H9 (cell line): ENCODE results near the gene LGMN. TPM values are rescaled to one million over a fixed set of nuclear protein-coding genes. Genes with fewer than 3 reads are reported as not detected.

ENCODE experiments used
- DNase-seq: peaks from one replicate; pipeline ENCODE4 v3.0.0-alpha.2; 2017
- H2AFZ ChIP-seq: one replicate; pipeline ENCODE4 v1.6.1; 2013; ENCODE audit warnings: mild to moderate bottlenecking, low read length, control low read depth, moderate library complexity
- H2AK5ac ChIP-seq: 2 replicates; pipeline ENCODE4 v1.6.1; 2013; ENCODE audit warnings: low read length, control low read depth, mixed read lengths; ENCODE audit not compliant: insufficient read length
- H2BK120ac ChIP-seq: one replicate; pipeline ENCODE4 v1.6.1; 2013; ENCODE audit warnings: low read depth, mild to moderate bottlenecking, low read length, control low read depth, inconsistent platforms; ENCODE audit not compliant: poor library complexity, severe bottlenecking
- H2BK12ac ChIP-seq: 2 replicates; pipeline ENCODE4 v1.6.1; 2013; ENCODE audit warnings: low read length, control low read depth, mixed read lengths, low read depth; ENCODE audit not compliant: insufficient read length
- H2BK15ac ChIP-seq: 2 replicates; pipeline ENCODE4 v1.6.1; 2013; ENCODE audit warnings: low read depth, low read length, control low read depth
- H2BK20ac ChIP-seq: one replicate; pipeline ENCODE4 v1.6.1; 2013; ENCODE audit warnings: low read depth, mild to moderate bottlenecking, low read length, control low read depth, inconsistent platforms; ENCODE audit not compliant: poor library complexity, severe bottlenecking
- H2BK5ac ChIP-seq: 2 replicates; pipeline ENCODE4 v1.6.1; 2013; ENCODE audit warnings: low read length, control low read depth, mixed read lengths; ENCODE audit not compliant: insufficient read length
- H3K14ac ChIP-seq: 2 replicates; pipeline ENCODE4 v1.6.1; 2013; ENCODE audit warnings: low read length, control low read depth; ENCODE audit not compliant: insufficient read depth
- H3K18ac ChIP-seq: 2 replicates; pipeline ENCODE4 v1.6.1; 2013; ENCODE audit warnings: low read depth, mild to moderate bottlenecking, mixed read lengths, low read length, control low read depth; ENCODE audit not compliant: insufficient read length
- H3K23ac ChIP-seq: 2 replicates; pipeline ENCODE4 v1.6.1; 2013; ENCODE audit warnings: low read length, control low read depth, mixed read lengths, low read depth; ENCODE audit not compliant: insufficient read length
- H3K23me2 ChIP-seq: 2 replicates; pipeline ENCODE4 v1.6.1; 2013; ENCODE audit warnings: low read depth, mild to moderate bottlenecking, mixed read lengths, low read length, control low read depth; ENCODE audit not compliant: insufficient read length, poor library complexity, severe bottlenecking
- H3K27ac ChIP-seq: 2 replicates; pipeline ENCODE4 v1.5.1; 2013; ENCODE audit warnings: low read length, control low read depth, mixed read lengths, low read depth; ENCODE audit not compliant: insufficient read length
- H3K27me3 ChIP-seq: 2 replicates; pipeline ENCODE4 v1.6.1; 2013; ENCODE audit warnings: low read length, control low read depth, inconsistent platforms; ENCODE audit not compliant: insufficient read depth
- H3K4ac ChIP-seq: 2 replicates; pipeline ENCODE4 v1.6.1; 2013; ENCODE audit warnings: low read depth, mild to moderate bottlenecking, control low read depth, inconsistent platforms, low read length, moderate library complexity
- H3K4me1 ChIP-seq: 2 replicates; pipeline ENCODE4 v1.6.1; 2013; ENCODE audit warnings: low read length, control low read depth, inconsistent platforms; ENCODE audit not compliant: insufficient read depth
- H3K4me2 ChIP-seq: 2 replicates; pipeline ENCODE4 v1.6.1; 2013; ENCODE audit warnings: low read length, control low read depth, mixed read lengths; ENCODE audit not compliant: insufficient read length, insufficient read depth
- H3K56ac ChIP-seq: 2 replicates; pipeline ENCODE4 v1.6.1; 2013; ENCODE audit warnings: low read depth, mild to moderate bottlenecking, mixed read lengths, low read length, control low read depth; ENCODE audit not compliant: insufficient read length
- H3K79me1 ChIP-seq: 2 replicates; pipeline ENCODE4 v1.6.1; 2013; ENCODE audit warnings: low read depth, mild to moderate bottlenecking, moderate library complexity, low read length, control low read depth, inconsistent platforms; ENCODE audit not compliant: insufficient read depth, poor library complexity, severe bottlenecking
- H3K79me2 ChIP-seq: 2 replicates; pipeline ENCODE4 v1.6.1; 2013; ENCODE audit warnings: low read length, control low read depth, inconsistent platforms; ENCODE audit not compliant: insufficient read depth
- H3K9ac ChIP-seq: 2 replicates; pipeline ENCODE4 v1.6.1; 2013; ENCODE audit warnings: low read length, control low read depth, mixed read lengths; ENCODE audit not compliant: insufficient read length; ENCODE audit errors: extremely low read depth
- H3K9me3 ChIP-seq: one replicate; pipeline ENCODE4 v1.6.1; 2013; ENCODE audit warnings: low read depth, low read length, inconsistent platforms; ENCODE audit not compliant: control insufficient read depth
- H3T11ph ChIP-seq: one replicate; pipeline ENCODE4 v1.6.1; 2013; ENCODE audit warnings: mild to moderate bottlenecking, low read length, control low read depth, inconsistent platforms
- H4K20me1 ChIP-seq: one replicate; pipeline ENCODE4 v1.6.1; 2013; ENCODE audit not compliant: control insufficient read depth, insufficient read length, insufficient read depth
- H4K5ac ChIP-seq: 2 replicates; pipeline ENCODE4 v1.6.1; 2013; ENCODE audit warnings: low read depth, mild to moderate bottlenecking, mixed read lengths, low read length, control low read depth; ENCODE audit not compliant: insufficient read length
- H4K8ac ChIP-seq: replicated peaks from 2 replicates; pipeline ENCODE4 v1.6.1; 2013; ENCODE audit warnings: low read length, control low read depth, mixed read lengths, low read depth; ENCODE audit not compliant: insufficient read length
- H4K91ac ChIP-seq: 2 replicates; pipeline ENCODE4 v1.6.1; 2013; ENCODE audit warnings: low read depth, mild to moderate bottlenecking, moderate library complexity, mixed read lengths, low read length, control low read depth; ENCODE audit not compliant: insufficient read length
- H3K27ac Mint-ChIP-seq, 3 experiments: 2 replicates in 2 of 3; 3 replicates in 1 of 3; pipeline ENCODE4 v1.8.0; 2020 to 2021; ENCODE audit warnings: mixed read lengths in 3 of 3, mild to moderate bottlenecking in 1 of 3, moderate library complexity in 1 of 3
- H3K27me3 Mint-ChIP-seq: 2 replicates; pipeline ENCODE4 v1.8.0; 2021; ENCODE audit warnings: low read depth, mild to moderate bottlenecking, moderate library complexity, mixed read lengths
- H3K36me3 Mint-ChIP-seq, 3 experiments: 2 replicates in 2 of 3; 3 replicates in 1 of 3; pipeline ENCODE4 v1.8.0; 2020 to 2021; ENCODE audit warnings: low read depth in 3 of 3, mixed read lengths in 3 of 3; ENCODE audit not compliant: insufficient read depth in 1 of 3
- H3K4me1 Mint-ChIP-seq, 2 experiments: 2 replicates each; pipeline ENCODE4 v1.8.0; 2020; ENCODE audit warnings: mixed read lengths in 2 of 2
- H3K4me3 Mint-ChIP-seq, 2 experiments: 2 replicates in 1 of 2; 3 replicates in 1 of 2; pipeline ENCODE4 v1.8.0; 2020 to 2021; ENCODE audit warnings: mild to moderate bottlenecking in 2 of 2, mixed read lengths in 2 of 2, moderate library complexity in 1 of 2
- H3K9me3 Mint-ChIP-seq, 2 experiments: 2 replicates in 1 of 2; 3 replicates in 1 of 2; pipeline ENCODE4 v1.8.0; 2020; ENCODE audit warnings: mild to moderate bottlenecking in 2 of 2, mixed read lengths in 2 of 2, moderate library complexity in 1 of 2
- CTCF ChIP-seq: fragments of 200-600 bp; sonication (generic); conservative IDR thresholded peaks from 3 replicates; pipeline ENCODE4 v1.8.0; 2021; ENCODE audit warnings: antibody characterized with exemption, mild to moderate bottlenecking
- WGBS: extraction: QIAGEN DNeasy Blood & Tissue Kit; methylation state at CpG from one replicate; pipeline ENCODE4 v1.1.7; 2013; ENCODE audit warnings: missing lambda C conversion rate, low lambda C conversion rate, mixed read lengths; ENCODE audit not compliant: insufficient read length; ENCODE audit errors: extremely low coverage; 5-methylcytosine and 5-hydroxymethylcytosine counted together
- total RNA-seq: library from RNA; stranded (reverse); gene quantifications from 2 replicates; pipeline ENCODE4 v1.2.1, GENCODE V29; 2021

Gene LGMN
- total RNA-seq, 1 experiment from 2014 or later = 55.3 TPM

- H3K14ac ChIP-seq = no peak overlapping the region
- H2BK12ac ChIP-seq = no peak overlapping the region
- H3K36me3 Mint-ChIP-seq = peaks cover 4 to 8% (median 4%) of the 10 kb centered on the region in 3 experiments; a peak in 5 of 7 replicates
- no peaks in the 10 kb centered on the region for H3K79me1 ChIP-seq
- no peak overlapping the region for H3T11ph ChIP-seq
- H3K79me2 ChIP-seq = no peaks in the 10 kb centered on the region
- peak overlapping the region; percentile 60 for H4K5ac ChIP-seq
- H3K4ac ChIP-seq = no peak overlapping the region
- no peaks in the 10 kb centered on the region for H3K27me3 ChIP-seq
- H4K91ac ChIP-seq = no peak overlapping the region
- H3K9me3 Mint-ChIP-seq = peaks cover 16 to 25% of the 10 kb centered on the region in 2 experiments
- no peaks in the 10 kb centered on the region; the same call in 1 of the 2 replicates for H3K27me3 Mint-ChIP-seq
- H2BK15ac ChIP-seq = no peak overlapping the region
- no peak overlapping the region for H3K18ac ChIP-seq
- H3K4me1 ChIP-seq = no peaks in the 10 kb centered on the region; the same call in 1 of the 2 replicates
- peak overlapping the region in 1 of 3 experiments; percentile 35; a peak in 2 of 7 replicates for H3K27ac Mint-ChIP-seq
- no peak overlapping the region for H3K4me3 Mint-ChIP-seq
- no CpG with 5 or more reads among the region's 1 CpG for WGBS
- no peak overlapping the region for H3K4me2 ChIP-seq
- no peak overlapping the region for H3K9ac ChIP-seq
- no peak for DNase-seq
- H3K4me1 Mint-ChIP-seq = no peaks in the 10 kb centered on the region; a peak in 2 of 4 replicates
- no peaks in the 10 kb centered on the region for H3K9me3 ChIP-seq
- H3K27ac ChIP-seq = no peak overlapping the region
- peak overlapping the region; percentile 65 for H2AFZ ChIP-seq
- H4K20me1 ChIP-seq = no peaks in the 10 kb centered on the region
- H3K56ac ChIP-seq = no peak overlapping the region
- TF ChIP-seq CTCF = no peak
- H2BK20ac ChIP-seq = no peak overlapping the region
- H3K23ac ChIP-seq = no peak overlapping the region
- no peak overlapping the region for H4K8ac ChIP-seq
- H2AK5ac ChIP-seq = no peak overlapping the region
- no peak overlapping the region for H2BK5ac ChIP-seq
- no peaks in the 10 kb centered on the region for H3K23me2 ChIP-seq
- H2BK120ac ChIP-seq = no peak overlapping the region
These were observed 38.0 kb upstream of the LGMN start for GRCh38 chr14:92786427-92786756.
